Endothelial cell of umbilical vein (primary cell): ENCODE results near the gene GSTK1. TPM values are rescaled to one million over a fixed set of nuclear protein-coding genes. Genes with fewer than 3 reads are reported as not detected.

Source experiments
- BruUV-seq: library from RNA; stranded (reverse); fragments of 400-500 nt; replicated peaks from 2 replicates; lab custom pipeline; 2021; lab: Mats Ljungman, UMichigan
- CTCF ChIA-PET: fragments of 300-600, 350-600 bp; sonication (Branson Sonifier 250); formaldehyde crosslinking; loops from one replicate; lab custom pipeline; 2021; ENCODE audit warnings: antibody characterized with exemption, inconsistent platforms; lab: Charles Lee
- POLR2A ChIA-PET: fragments of 300-600, 350-600 bp; sonication (Branson Sonifier 250); formaldehyde crosslinking; loops from one replicate; lab custom pipeline; 2021; ENCODE audit warnings: antibody characterized with exemption, inconsistent platforms; lab: Charles Lee
- DNase-seq: peaks from one replicate; pipeline ENCODE4 v3.0.0-alpha.2; 2011; ENCODE audit warnings: low read depth, low spot score
- FAIRE-seq: peaks from 2 replicates; lab custom pipeline; 2011; peaks lifted over from hg19 to GRCh38; lab: Jason Lieb, UNC
- H2AFZ ChIP-seq: 2 replicates; pipeline ENCODE4 v1.6.0; 2012; ENCODE audit warnings: low read depth, low read length, control low read depth, inconsistent platforms
- H3K27ac ChIP-seq: 2 replicates; pipeline ENCODE4 v1.5.1; 2011; ENCODE audit warnings: low read depth, mild to moderate bottlenecking, control low read depth, low read length, moderate library complexity; ENCODE audit not compliant: insufficient read depth
- H3K27me3 ChIP-seq, 2 experiments: 2 replicates each; pipeline versions ENCODE4 v1.6.0 to v1.6.1; 2011; ENCODE audit warnings: low read length in 2 of 2, mixed read lengths in 1 of 2; ENCODE audit not compliant: control insufficient read depth in 2 of 2, insufficient read depth in 2 of 2
- H3K36me3 ChIP-seq, 2 experiments: 2 replicates in 1 of 2; 3 replicates in 1 of 2; pipeline ENCODE4 v1.5.1; 2011; ENCODE audit warnings: low read length in 2 of 2, mild to moderate bottlenecking in 1 of 2, moderate library complexity in 1 of 2; ENCODE audit not compliant: control insufficient read depth in 2 of 2, insufficient read depth in 2 of 2; ENCODE audit errors: extremely low read depth in 1 of 2
- H3K4me1 ChIP-seq: 3 replicates; pipeline ENCODE4 v1.5.1; 2011; ENCODE audit warnings: mild to moderate bottlenecking, low read length; ENCODE audit not compliant: control insufficient read depth, insufficient read depth; ENCODE audit errors: extremely low read depth
- H3K4me2 ChIP-seq: 2 replicates; pipeline ENCODE4 v1.6.1; 2011; ENCODE audit warnings: low read length, control low read depth, mixed read lengths; ENCODE audit not compliant: insufficient read depth
- H3K4me3 ChIP-seq, 3 experiments: fragments of 200-600 bp in 1 of 3; sonication (generic), shearing (Covaris generic) in 1 of 3; replicated peaks in 1 of 3; 2 replicates each; pipeline ENCODE4 v1.5.1; 2011 to 2016; ENCODE audit warnings: control low read depth in 3 of 3, low read length in 3 of 3, mild to moderate bottlenecking in 2 of 3, inconsistent platforms in 1 of 3, low read depth in 1 of 3, moderate library complexity in 1 of 3; ENCODE audit not compliant: insufficient read depth in 1 of 3
- H3K79me2 ChIP-seq: 2 replicates; pipeline ENCODE4 v1.6.0; 2012; ENCODE audit warnings: low read length, inconsistent platforms; ENCODE audit not compliant: control insufficient read depth, insufficient read depth
- H3K9ac ChIP-seq: replicated peaks from 2 replicates; pipeline ENCODE3; 2011; ENCODE audit warnings: low read length, control low read depth; ENCODE audit not compliant: insufficient read depth; ENCODE audit errors: extremely low read depth
- H3K9me1 ChIP-seq: replicated peaks from 3 replicates; pipeline ENCODE4 v1.6.0; 2011; ENCODE audit warnings: mild to moderate bottlenecking, low read length; ENCODE audit not compliant: control insufficient read depth, insufficient read depth; ENCODE audit errors: extremely low read depth
- H3K9me3 ChIP-seq: replicated peaks from 2 replicates; pipeline ENCODE4 v1.5.1; 2012; ENCODE audit warnings: low read length, inconsistent platforms; ENCODE audit not compliant: control insufficient read depth, insufficient read depth
- H4K20me1 ChIP-seq: replicated peaks from 2 replicates; pipeline ENCODE3; 2011; ENCODE audit warnings: mild to moderate bottlenecking, low read length; ENCODE audit not compliant: control insufficient read depth, insufficient read depth; ENCODE audit errors: extremely low read depth
- CTCF ChIP-seq, 2 donors: IDR thresholded peaks; 1 replicate in 1 of 2; 2 replicates in 1 of 2; pipeline ENCODE4 v1.5.1; 2011; ENCODE audit warnings: low read length in 2 of 2, mild to moderate bottlenecking in 2 of 2, moderate library complexity in 2 of 2, control low read depth in 1 of 2, inconsistent platforms in 1 of 2, low read depth in 1 of 2; ENCODE audit not compliant: insufficient read depth in 1 of 2; ENCODE audit errors: extremely low read depth in 1 of 2
- EZH2 ChIP-seq: IDR thresholded peaks from 2 replicates; pipeline ENCODE4 v1.6.1; 2012; ENCODE audit warnings: borderline replicate concordance, low read depth, mild to moderate bottlenecking, moderate library complexity, low read length, inconsistent platforms; ENCODE audit not compliant: severe bottlenecking
- FOS ChIP-seq: IDR thresholded peaks from 2 replicates; pipeline ENCODE4 v1.6.1; 2011; ENCODE audit warnings: mild to moderate bottlenecking, low read length, moderate library complexity, borderline replicate concordance; ENCODE audit not compliant: insufficient read depth
- GATA2 ChIP-seq: IDR thresholded peaks from 2 replicates; pipeline ENCODE4 v1.7.0; 2011; ENCODE audit warnings: low read depth, mild to moderate bottlenecking, moderate library complexity, mixed read lengths, low read length; ENCODE audit not compliant: insufficient read length, insufficient read depth
- JUN ChIP-seq: IDR thresholded peaks from 2 replicates; pipeline ENCODE4 v1.6.1; 2011; ENCODE audit warnings: borderline replicate concordance, low read depth; ENCODE audit not compliant: insufficient read length, insufficient read depth
- MYC ChIP-seq: IDR thresholded peaks from one replicate; pipeline ENCODE4 v1.6.1; 2011; ENCODE audit warnings: mild to moderate bottlenecking, low read depth, low read length
- POLR2A ChIP-seq: IDR thresholded peaks from 2 replicates; pipeline ENCODE4 v1.6.1; 2012; ENCODE audit warnings: low read depth, mild to moderate bottlenecking, control low read depth, low read length
- POLR2AphosphoS5 ChIP-seq: IDR thresholded peaks from 2 replicates; pipeline ENCODE4 v1.6.1; 2012; ENCODE audit warnings: low read depth, mild to moderate bottlenecking, control low read depth, low read length, moderate library complexity; ENCODE audit not compliant: insufficient read depth
- dilution Hi-C: fragments of 300-500 bp; cut with MboI; formaldehyde crosslinking; loops from one replicate; pipeline ENCODE4 v1.15.0; 2019; ENCODE audit warnings: low sequenced_read_pairs; ENCODE audit not compliant: extremely low pct_ligation_motif_present
- intact Hi-C: fragments of 100-400 bp; cut with micrococcal nuclease; formaldehyde crosslinking; loops from one replicate; pipeline ENCODE4 v1.10.0; 2022
- polyA plus RNA-seq, 4 experiments: library from polyadenylated mRNA; depleted of rRNA in 3 of 4; stranded (reverse) in 3 of 4; unstranded in 1 of 4; fragments of >200 nt; gene quantifications; 2 replicates each; pipeline versions ENCODE4 v1.2.1 to v1.2.3, GENCODE V29; 2011 to 2012; ENCODE audit warnings: missing spikeins in 1 of 4
- total RNA-seq: library from RNA; stranded (reverse); gene quantifications from 2 replicates; pipeline ENCODE4 v1.2.3, GENCODE V29; 2021
- TF ChIP-seq, protein P1 (sequence below): IDR thresholded peaks from 2 replicates; pipeline ENCODE4 v1.6.1; 2011; ENCODE audit not compliant: insufficient read depth, insufficient read length

GSTK1 gene
- total and polyA plus RNA-seq, 2 donors (not counting 3 experiments of a cell fraction or from before 2014, with no cell fraction given), result 119 to 132 TPM

DNA sequence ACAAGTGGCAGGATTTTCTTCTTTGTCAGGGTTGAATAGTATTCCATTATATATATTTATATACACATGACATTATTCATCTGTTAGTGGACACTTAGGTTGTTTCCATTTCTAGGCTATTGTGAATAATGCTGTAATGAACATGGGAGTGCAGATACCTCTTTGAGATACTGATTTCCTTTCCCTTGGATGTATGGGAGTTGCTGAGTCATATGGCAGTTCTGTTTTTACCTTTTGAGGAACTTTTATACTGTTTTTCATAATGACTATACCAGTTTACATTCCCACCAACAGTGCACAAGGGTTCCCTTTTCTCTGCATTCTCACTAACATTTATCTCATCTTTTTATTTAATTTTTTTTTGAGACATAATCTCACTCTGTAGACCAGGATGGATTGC, 50.9 kb downstream of the GSTK1 start:
- H2AFZ ChIP-seq, result no peak overlapping the region
- ChIA-PET POLR2A (no interaction called here), CTCF (no interaction called here)
- H3K4me2 ChIP-seq, result no peak overlapping the region
- dilution Hi-C loops (no loop called here), intact Hi-C loops (no loop called here)
- H3K9me1 ChIP-seq, result no peaks in the 10 kb centered on the region
- H3K79me2 ChIP-seq, result no peaks in the 10 kb centered on the region
- H3K4me1 ChIP-seq, result no peaks in the 10 kb centered on the region
- H3K4me3 ChIP-seq, result no peak overlapping the region
- FAIRE-seq, result no peak
- no TSS peak for BruUV-seq
- peaks cover 0 to 1% of the 10 kb centered on the region in 2 experiments for H3K27me3 ChIP-seq
- no peaks in the 10 kb centered on the region for H4K20me1 ChIP-seq
- H3K9ac ChIP-seq, result no peak overlapping the region
- no peaks in the 10 kb centered on the region for H3K9me3 ChIP-seq
- no peak for DNase-seq
- no peaks in the 10 kb centered on the region for H3K36me3 ChIP-seq
- no peak overlapping the region for H3K27ac ChIP-seq
- TF ChIP-seq EZH2, result no peak
- no peak for TF ChIP-seq GATA2
- no peak for TF ChIP-seq FOS
- no peak for TF ChIP-seq POLR2AphosphoS5
- TF ChIP-seq CTCF (IDR thresholded peaks at IDR 0.05; ENCODE audit: extremely low read depth in 1 of 2, insufficient read depth in 1 of 2, low read depth in 1 of 2, low read length in 2 of 2), result no peak
- no peak for TF ChIP-seq JUN
- TF ChIP-seq, protein P1, sequence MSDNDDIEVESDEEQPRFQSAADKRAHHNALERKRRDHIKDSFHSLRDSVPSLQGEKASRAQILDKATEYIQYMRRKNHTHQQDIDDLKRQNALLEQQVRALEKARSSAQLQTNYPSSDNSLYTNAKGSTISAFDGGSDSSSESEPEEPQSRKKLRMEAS, result no peak
- no peak for TF ChIP-seq POLR2A
- no peak for TF ChIP-seq MYC
